Right kidney (tissue), 1 donor: ENCODE measurements around the gene PCYT2.

Experiments used
- DNase-seq: peaks from one replicate; pipeline ENCODE4 v3.0.0-alpha.2; 2016

PCYT2 gene

DNA sequence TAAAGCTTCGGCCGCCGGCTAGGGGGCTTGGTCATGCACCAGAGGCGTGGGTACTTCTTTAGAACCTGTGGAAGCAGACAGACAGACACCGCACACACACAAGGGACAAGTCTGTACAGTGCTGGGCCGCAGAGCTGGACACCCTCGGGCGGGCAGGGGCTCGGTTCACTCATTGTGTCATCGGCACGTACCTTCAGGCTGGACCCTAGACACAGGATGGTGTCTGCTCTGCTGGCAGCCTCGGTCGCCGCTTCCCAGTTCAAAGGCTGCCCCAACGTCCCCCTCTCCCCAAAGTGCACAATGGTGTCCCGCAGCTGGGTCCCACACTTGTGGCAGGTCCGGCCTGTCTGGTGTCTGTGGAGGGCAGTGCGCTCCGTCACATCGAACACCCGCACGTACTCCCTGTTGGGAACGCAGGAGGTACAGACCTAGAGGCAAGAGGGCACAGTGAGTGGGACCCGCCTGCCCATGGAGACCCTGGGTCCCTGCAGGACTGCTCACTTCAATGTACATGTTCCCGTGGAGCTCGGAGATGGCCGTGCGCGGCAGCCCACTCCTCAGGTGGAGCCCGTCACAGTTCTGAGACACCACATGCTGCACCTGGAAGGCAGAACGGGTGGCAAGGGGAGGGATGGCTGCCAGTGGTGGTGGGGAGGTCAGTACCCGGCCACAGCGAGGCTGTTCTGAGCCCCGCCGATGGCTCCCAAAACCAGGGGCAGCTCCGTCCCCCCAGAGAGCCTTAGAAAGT, 3.1 kb upstream of the PCYT2 start:
- DNase-seq = no peak

DNA sequence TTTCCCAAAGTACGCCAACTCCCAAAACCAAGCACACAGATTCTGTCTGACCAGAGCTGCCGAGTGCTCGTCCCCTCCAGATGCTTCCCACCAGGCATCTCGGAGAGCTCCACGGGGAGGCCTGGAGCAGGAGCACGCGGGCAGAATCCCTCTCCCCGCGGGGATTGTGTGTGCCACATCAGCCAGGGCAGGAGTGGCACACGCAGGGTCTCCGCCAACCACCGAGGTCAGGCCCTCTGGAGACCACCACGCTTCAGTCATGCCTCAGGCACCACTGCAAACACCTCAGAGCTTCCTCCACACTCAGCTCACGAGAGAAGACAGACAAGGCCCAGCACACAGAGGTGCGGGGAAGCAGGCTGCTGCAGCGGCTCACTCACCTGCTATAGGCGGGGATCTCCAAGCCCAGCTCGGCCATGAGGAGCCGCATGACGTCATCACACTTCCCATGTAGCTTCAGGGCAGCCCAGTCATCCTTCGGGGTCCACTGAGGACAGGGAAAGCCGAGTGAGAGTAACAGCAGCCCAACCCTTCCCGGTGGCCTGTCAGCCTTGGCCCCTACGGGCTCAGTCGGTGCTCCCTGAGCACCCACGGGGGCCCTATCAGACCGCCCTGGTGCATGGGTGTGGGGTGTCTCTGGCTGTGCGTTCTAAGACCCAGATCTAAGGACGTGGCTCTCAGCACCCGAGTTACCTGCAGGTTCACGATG, 2.3 kb upstream of the PCYT2 start:
- DNase-seq = no peak

DNA sequence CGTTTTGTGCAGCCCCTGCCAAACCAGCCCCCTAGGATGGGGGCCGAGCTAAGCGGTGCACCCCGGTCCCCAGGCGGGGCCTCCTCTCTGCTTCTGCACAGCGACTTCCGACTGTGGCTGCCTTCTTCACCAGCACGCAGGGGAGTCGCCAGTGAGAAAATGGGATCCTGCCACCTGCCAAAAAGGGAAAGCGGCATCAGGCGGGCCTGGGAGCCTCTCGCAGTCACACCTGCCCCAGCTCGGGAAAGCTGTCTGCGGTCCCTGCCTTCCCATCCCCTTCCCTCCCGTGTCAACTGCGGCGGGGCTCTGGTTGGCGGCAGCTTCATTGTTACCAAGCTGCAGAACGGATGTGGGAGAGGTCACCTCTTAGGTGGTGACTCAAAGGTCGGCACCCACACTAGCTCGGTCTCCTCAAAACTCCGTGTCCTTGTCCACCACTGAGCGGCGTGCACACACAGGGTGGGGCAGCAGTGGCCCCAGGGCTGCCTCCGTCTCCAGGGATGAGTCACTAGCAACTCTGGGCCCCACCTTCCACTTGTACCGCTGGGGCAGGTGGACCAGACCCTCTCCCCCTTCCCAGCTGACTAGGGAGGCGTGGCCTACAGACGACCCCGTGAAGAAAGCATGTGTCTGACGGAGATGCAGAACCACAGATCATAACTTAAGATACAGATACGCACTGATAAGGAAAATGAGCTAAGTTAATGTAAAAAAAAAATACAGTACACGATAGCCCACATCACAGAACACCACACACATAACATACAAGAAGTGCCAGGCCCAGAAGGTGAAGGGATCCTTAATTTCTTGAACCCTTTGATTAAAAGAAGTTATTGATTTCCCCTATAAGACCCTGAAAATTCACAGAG, 1.5 kb upstream of the PCYT2 start:
- no peak for DNase-seq

DNA sequence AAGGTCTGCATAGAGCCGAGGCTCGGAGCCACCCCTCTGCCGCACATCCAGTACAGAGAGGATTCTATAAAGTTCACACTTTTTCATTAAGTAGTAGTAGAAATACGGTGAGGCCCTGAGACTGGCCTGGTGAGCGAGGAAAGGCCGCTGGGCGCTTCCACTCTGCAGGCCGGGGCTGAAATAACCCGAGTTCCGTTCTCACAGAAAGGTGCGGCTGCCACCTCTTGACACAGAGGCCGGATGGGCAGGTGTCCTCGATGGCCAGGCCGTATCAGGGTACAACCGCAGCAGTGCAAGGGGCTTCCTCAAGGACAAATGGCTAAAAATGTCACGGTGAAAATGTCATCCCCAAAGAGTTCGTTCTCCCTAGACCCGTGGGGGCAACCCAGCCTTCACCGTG, 770 bp upstream of the PCYT2 start:
- no peak for DNase-seq

DNA sequence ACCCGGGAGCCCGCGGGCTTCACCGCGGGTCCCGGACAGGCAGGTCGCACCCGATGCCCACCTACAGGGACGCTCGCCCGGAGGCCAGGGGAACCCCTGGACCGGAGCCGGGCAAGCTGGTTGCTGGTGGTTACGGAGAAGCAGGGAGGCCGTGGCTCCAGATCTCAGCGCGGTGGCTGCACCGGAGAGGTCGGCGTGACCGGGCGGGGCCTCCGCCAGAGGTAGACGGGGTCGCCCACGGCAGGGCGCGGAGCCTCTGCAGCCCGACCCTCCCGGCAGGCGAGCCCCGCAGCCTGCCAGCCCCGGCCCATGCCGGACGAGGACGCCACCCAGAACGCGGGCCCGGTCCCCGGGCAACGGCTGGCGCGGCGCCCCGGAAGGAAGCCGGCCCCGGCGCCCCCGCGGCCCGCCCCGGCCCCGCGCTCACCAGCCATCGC, 341 bp downstream of the PCYT2 start:
- peak; percentile 61 for DNase-seq

DNA sequence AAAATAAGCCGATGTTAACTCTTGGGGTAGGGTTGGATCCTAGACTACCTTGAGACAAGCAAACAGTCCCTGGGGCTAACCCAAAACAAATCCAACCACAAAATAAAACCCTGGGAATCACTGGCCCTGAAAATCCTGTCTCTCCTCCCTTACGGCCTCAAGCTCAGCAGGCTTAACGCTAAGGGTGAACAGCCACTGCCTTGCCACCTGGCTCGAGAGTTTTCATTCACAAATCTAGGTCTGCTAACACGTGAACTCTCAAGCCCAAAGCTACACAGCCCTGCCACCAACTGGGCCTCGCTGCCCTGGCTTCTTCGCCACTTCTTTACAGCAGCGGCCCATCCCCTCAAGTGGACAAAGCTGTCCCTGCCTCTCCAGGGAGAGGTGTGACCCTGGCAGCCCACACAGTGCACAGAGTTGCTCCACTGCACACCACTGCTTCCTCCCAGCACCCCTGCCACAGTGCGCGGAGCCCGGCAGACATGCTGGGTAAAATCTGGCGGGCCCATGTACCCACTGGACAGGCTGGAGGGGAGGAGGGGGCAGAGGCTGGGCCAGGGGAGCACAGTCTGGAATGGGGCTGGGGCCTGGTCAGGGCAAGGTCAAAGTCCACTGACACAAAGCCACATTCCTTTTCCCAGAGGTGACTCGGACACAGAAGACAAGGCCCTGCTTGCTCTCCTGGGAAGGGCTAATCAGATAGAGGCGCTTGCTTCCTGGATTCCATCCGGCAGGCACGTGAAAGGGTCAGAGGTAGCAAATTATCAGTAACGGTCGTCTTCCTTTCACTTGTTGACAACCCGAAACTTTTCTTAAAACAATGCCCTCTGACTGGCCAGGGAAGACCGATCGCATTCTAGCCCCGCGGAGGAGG, 996 bp downstream of the PCYT2 start:
- peak; percentile 15 for DNase-seq

DNA sequence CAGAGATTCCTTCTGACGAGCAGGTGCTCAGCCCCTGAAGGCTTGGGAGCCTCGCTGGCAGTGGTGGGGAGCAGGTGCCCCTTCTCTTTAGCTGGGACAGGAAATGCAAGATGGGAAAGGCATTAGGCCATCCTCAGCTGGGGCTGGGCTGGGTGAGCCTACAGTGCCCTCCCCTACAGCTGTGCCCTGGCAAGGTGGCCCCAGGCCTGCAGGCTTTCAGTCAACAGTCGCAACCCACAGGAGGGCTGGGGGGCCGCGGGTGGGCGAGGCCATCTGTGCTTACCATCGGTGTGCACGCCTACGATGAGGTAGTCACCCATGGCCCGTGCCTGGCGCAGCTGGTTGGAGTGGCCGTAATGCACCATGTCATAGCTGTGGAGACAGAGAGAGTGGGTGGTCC, 2.0 kb downstream of the PCYT2 start:
- no peak for DNase-seq

DNA sequence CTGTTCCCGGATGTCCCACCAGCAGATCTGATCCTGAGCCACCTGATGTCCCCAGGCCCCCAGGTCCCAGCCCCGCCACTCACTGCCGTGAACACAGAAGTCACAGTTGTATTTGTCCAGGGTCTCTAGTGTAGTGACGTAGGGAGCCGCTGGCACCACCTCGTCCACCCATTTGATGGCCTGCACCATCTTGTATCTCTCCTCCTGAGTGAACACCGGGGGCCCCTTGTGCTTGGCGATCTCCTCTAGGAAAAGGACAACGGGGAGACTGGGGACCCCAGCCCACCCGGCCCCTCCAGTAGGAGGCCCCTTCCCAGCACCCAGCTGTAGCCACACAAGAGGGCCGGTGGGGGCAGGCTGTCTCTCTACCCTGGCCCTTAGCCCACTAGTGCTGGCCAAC, 2.4 kb downstream of the PCYT2 start:
- DNase-seq = no peak

DNA sequence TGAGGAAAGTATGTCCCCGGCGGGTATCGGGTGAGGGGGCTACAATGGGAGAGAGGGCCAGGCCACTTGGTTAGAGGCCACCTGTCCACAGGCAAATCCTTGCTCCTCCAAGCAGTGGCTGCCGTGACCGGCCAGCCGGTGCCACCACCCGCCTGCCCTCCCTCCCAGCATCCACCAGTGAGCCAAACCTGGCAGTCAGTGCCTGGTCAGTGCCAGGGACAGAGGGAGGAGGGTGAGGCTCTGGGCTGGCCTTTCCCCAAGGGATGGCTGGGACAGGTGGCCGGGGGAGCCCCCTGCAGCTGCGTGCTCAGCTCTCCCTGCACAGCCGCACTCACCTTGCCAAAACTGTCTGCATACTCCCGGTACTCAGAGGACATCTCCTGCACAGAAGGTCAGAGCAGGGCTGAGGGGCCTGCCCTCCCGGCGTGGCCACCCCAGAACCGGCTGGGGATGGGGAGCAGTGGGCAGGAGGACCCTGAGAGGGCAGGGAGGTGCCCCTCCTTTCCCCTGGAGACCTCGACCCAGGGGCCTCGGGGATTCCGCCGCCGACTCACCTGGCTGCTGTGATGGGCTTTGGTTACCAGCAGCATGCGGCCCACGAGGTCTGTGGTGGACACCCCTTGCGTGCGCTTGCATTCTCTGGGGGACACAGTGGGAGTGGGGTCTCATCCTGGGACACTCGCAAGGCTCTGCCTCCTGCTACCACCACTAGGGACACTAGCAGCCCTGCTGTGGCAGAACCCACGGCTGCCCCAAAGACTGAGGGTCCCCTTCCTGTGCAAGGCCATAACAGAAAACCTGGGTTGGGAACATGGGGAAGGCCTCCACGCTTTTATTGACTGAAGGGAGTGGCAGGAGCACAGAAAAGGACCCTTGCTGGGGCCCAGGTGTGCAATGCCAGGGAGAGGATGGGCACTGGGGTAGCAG, 3.7 kb downstream of the PCYT2 start:
- no peak for DNase-seq

DNA sequence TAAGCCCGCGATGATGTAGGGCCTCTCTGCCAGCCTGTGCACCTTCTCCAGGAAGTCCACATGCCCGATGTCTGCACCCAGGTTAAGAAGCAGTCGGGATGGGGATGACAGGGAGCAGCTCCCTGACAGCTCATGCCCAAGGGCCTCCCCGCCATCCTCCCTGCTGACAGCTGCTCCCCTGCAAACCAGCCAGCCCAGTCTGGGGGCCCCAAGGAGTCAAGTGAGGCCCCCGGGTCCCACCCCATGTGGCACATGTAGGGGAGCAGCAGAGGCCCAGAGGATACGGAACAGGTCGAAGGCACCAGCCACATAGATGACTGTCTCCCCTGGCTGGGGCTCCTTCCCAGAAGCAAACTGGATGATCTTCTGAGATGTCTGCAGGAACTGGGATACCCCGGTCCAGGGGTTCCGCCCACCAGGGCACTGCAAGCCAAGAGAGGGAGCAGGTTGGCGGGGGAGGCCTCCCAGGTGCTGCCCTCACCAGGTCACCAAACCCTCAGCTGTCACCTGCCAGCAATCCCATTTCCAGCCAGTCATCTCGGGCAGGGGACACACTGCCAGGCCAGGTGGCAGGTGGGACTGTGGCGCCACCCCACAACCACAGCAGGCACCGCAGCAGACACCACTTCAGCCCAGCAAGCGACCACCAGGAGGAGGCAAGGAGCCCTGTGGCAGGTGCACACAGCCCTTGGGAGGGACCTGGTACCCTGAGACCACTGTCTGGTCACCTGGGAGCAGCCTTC, 4.6 kb downstream of the PCYT2 start:
- no peak for DNase-seq

DNA sequence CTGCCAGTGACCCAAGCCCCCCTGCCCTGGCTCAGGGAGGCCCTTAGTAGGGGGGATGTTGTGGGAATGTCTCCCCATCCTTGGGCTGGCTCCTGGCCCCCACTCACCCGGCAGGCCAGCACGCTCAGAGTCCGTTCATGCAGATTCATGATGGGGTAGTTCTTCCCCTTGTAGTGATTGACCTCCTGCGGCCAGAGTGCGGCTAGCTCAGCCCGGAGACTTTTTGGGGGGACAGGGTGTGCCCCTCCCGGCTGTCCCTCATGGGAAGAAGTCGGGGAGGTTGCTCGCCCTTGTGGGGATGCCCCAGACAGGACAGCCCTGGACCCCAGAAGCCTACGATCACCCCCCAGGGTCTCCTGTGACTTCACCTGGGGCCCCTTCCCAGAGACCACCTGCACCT, 5.2 kb downstream of the PCYT2 start:
- no peak for DNase-seq

DNA sequence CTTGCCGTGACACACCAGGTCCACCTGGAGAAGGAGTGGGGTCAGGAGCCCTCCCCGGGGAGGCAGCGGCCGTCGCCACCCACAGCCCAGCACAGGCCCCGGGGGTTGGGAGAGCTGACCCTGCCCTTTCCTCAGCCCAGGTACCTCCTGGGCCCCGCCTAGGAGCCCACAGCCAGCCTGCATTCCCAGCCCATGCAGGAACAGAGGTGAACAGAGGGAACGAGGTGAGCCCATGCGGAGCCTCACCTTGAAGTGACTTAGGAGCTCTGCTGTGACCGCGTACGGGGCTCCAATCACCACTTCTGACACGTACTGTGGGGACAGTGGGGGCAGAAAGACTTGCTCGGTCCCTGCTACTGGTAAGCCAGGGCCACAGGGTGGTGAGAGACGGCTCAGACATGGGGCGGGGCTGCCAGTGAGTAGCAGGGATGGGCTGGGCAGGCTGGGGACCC, 5.7 kb downstream of the PCYT2 start:
- no peak for DNase-seq

DNA sequence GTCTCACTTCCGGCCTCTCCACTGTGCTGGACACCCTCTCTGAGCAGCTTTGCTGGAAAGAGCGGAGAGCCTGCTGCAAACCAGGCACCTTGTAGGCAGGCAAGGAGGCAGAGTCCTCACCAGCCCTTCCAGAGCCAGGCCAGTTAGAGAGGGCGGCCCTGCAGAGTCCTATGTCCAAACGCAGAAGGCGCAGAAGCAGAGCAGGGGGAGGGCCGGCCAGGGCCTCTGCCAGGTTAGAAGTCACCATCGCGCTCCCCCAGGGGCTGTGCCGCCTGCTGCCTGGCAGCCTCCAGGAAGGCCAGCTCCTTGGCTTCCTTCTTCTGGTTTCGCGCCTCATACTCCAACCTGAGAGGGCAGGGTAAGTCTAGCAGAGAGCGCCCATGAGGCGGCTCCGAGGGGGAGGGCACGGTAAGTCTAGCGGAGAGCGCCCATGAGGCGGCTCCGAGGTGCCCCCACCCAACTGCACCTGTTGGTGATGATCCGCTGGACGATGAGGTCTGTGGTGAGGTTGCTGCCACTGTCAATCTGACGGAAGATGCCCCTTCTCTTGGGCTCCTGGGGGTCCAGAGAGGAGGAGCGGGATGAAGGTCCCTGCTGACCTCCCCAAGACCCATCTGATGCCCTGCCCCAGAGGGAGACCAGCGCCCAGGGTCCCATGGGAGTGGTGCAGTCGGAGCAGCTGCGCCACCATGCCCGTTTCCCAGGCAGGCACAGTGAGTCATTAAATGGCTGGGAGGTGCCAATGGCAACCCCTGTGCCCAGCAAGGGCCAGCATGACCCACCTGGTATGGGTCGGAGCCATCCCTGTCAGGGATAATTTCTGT, 6.4 kb downstream of the PCYT2 start:
- no peak for DNase-seq

DNA sequence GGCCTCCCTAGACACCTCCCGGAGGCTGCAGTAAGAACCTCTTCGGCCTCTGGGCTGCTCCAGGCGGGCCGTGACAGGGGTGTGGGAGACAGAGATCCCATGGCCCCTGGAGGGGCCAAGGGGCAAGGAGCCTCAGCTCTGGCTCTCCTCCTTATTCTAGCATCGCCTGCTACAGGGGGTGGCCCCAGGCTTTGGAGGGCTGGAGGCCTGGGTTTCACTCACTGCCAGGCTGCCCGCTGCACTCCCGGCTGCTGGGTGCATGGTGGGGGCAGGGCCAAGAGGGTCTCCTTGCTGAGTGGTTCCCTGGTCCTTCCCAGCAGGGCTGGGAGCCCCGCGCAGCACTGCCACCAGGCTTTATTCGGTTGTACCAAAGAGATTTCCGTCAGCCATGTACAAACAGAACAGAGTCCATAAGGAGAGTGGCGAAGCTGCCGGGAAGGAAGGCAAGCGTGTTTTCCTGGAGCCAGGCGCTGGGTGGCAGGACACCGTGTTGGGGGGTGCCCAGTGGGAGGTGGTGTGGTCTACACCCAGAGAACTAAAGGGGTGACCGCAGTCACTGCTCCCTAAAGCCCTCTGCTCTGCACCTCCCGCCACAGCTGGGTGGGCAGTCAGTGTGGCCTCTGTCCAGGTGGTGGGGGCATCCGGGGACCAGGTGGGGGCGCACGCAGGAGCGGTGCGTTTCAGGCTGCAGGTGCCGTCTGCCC, 7.2 kb downstream of the PCYT2 start:
- no peak for DNase-seq

DNA sequence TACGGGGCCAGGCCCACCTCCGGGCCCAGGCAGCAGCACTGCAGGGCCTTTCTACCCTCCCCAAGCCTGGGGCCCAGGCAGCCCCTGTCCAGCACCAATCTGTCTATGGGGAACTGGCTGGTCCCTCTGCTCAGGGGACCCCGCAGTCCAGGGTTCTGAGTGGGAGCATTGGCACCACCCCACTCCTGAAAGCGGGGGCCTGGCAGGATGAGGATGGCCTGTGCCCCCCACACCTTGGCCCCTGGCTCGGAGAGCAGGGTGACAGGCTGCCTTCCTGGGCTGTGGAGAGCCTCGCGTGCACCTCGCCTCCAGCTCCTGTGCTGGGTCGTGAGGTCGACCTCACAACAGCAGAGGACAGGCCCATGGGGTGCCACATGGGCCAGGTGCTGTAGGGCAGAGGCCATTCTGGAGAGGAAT, 7.8 kb downstream of the PCYT2 start:
- DNase-seq = no peak

DNA sequence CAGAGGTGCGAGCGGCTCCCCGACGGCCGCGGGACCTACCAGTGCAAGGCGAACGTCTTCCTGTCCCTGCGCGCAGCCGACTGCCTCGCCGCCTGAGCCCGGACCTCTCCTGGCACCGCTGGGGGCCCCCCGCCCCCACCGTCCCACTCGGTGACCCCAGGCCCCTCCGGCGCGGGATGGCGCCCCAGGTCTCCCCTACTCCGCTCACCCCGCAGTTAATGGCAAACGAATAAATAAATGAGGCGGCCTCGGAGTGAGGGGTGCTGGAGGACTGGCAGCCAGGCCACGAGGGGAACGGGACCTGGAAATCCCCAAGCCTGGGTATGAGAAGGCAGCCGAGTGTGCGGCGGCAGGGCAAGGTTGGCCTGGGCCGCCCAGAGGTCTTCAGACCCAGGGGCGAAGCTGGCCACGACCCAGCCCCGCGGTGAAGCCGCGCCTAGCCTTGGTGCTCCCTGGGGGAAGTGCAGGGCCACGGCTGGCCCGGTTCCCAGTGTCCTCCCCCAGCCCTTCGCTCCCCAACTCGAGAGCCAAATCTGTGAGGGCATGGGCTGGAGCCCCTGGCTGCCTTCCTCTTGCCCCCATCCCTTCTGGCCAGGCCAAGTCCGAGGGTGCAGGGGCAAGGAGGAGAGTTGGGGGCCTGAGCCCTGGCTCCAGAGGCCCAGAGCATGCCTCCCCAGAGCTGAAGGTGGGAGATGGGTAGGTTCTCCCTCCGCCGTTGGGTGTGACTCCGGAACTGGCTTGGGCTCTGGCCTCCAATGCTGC, 8.4 kb downstream of the PCYT2 start:
- DNase-seq = no peak

DNA sequence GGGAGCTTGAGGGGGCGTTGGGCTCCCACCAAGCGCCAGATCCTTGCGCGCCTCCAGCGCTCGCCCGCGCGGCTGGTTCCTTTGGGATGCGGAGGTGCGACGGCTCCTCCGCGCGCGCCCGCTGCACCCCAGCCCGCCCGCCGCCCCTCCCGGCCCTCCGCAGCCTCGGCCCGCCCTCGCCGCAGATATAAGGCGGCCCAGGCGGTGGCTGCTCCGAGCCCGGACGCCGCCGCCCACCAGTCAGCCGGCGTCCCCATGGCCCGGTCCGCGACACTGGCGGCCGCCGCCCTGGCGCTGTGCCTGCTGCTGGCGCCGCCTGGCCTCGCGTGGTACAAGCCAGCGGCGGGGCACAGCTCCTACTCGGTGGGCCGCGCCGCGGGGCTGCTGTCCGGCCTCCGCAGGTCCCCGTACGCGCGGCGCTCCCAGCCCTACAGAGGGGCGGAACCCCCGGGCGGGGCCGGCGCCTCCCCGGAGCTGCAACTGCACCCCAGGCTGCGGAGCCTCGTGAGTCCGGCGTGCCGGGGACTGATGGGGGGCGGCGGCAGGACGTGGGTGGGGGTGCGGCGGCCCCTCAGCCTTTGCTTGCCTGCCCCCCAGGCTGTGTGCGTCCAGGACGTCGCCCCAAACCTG, 9.1 kb downstream of the PCYT2 start, which contains the start of gene NPB:
NPB (plus strand) TSS at position 216 of the 630 bp plus-strand sequence; CDS start at position 256, 40 bp downstream.
- DNase-seq = peak; percentile 51
